GM12892 (cell line): ENCODE measurements around the gene SH3TC1.

ENCODE experiments used
- POLR2A ChIP-seq: IDR thresholded peaks from 2 replicates; pipeline ENCODE4 v1.6.1; 2011; ENCODE audit warnings: low read depth, low read length, control low read depth
- POLR2AphosphoS5 ChIP-seq: IDR thresholded peaks from 2 replicates; pipeline ENCODE4 v1.6.1; 2011; ENCODE audit warnings: low read depth, low read length, control low read depth

GRCh38 chr4:8210010-8210409 lies 10.9 kb downstream of the SH3TC1 start:
- TF ChIP-seq POLR2AphosphoS5, result no peak
- TF ChIP-seq POLR2A, result no peak
